ENCODE measurements around the gene MRPS12.
A peak's percentile ranks its signal among the peaks of the same experiment; 100 is the strongest.
"Not testable (repeated sequence)": the region's sequence is repeated elsewhere in the genome, so short reads cannot be mapped to it uniquely, and the experiment has no call there.

MRPS12 gene

DNA sequence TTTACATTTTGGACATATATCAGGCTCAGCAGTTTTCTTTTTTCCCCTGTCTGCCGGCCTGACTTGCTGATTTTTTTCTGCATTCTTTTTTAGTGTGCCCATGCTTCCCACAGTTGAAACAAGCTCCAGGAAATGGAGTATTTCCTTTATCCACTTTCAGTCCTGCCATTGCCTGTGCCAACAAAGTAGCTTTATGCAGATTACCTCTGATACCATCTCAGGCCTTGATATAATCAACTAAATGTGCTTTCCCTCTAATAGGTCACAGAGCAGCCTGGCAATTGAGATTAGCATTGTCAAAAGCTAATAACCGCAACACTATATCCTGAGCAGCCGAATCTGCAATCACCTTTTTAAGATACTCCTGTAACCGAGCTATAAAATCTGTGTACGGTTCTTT, 9.2 kb downstream of the MRPS12 start:
- no peak for DNase-seq (ENCODE audit: low read depth)

GRCh38 chr19:38941466-38941865, 10.7 kb downstream of the MRPS12 start:
- not testable (repeated sequence) for DNase-seq (ENCODE audit: low read depth)

DNA sequence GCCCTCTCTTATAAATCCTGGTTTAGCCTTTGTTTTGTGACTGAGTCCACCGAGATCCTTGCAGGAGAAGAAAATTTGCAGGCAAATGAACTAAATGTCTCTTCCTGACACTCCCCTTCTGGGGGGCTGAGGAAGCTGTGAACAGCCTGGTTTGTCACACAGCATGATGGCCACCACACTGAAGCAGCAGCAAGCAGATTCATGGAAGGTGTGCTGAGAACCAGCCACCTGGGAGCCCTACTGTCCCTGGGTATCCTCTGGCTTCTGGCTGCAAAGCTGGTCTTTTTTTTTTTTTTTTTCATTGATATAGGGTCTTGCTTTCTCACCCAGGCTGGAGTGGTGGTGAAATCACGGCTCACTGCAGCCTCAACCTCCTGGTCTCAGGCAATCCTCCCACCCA, 11.2 kb downstream of the MRPS12 start:
- no peak for DNase-seq (ENCODE audit: low read depth)

GRCh38 chr19:38942471-38943181, 11.9 kb downstream of the MRPS12 start:
- no peak for DNase-seq (ENCODE audit: low read depth)

- DNase-seq (ENCODE audit: low read depth): no peak
Measured at GRCh38 chr19:38944981-38945506, 14.3 kb downstream of the MRPS12 start.

- no peak for DNase-seq (ENCODE audit: low read depth)
Measured at GRCh38 chr19:38945562-38946228, 15.0 kb downstream of the MRPS12 start.

GRCh38 chr19:38946229-38947010, 15.7 kb downstream of the MRPS12 start:
- no peak for DNase-seq (ENCODE audit: low read depth)

DNA sequence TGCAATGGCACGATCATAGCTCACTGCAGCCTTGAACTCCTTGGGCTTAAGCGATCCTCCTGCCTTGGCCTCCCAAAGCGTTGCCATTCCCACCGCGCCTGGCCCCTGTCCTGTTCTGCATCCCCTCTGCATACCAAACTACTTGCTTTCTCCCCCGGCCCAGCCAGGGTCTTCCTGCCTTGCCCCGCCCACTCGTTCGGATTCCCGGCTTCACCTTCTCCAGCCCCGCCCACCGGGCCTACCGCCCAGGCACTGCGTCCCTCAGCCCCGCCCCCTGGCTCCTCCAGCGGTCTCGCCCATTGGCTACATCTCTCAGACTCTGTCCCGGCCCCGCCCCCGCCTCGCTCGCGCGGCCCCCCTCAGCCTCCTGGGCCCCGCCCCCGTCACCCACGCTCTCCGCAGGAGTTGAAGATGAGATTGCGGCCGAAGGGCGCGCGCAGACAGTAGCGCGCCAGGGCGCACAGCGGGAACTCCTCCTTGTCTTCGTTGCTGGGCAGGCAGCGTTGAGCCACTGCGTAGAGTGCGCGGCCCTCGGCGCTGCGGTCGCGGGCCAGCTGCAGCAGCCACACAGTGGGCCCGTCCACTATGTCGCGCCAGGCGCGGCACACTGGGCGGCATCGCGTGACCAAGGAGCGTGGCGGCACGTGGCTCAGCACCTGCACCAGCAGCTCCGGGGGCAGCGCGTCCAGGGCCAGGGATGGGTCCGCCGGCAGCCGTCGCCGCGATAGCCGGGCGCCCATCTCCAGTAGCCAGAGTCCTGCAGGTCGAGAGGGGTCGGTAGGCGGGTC, 19.0 kb downstream of the MRPS12 start:
- peak; percentile 72 for DNase-seq (ENCODE audit: low read depth)

- DNase-seq (ENCODE audit: low read depth): no peak
Measured at GRCh38 chr19:38951187-38951586, 20.4 kb downstream of the MRPS12 start.

DNA sequence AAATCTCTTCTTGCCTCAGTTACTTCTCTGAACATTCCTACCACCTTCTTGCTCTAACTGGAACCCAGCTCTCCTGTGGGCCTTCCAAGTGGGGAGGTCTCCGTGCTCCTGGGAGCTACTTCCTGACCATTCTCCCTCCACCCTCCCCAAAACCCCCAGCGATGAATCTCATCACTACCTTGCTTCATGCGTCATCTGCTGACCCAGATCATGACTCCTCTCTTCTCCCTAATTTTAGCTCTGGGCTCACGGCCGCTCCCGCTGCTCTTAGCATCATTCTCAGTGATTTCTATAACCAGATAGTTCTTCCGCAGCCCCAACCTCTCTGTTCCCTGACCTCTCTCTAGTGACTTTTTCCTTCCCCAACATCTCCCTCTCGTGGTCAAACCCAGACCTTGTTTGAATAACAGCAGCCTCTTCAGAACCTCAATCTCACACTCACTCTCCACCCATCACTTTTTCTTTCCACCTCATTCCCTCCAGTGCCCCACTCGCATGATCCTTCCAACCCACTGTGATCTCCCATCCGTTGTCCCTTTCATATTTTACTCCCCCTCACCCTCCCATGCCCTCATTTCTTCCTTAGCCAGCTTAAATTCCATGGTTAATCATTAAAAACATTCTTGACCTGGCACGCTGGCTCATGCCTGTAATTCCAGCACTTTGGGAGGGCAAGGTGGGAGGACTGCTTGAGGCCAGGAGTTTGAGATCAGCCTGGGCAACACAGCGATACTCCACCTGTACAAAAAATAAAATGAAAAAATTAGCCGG, 21.8 kb downstream of the MRPS12 start:
- no peak for DNase-seq (ENCODE audit: low read depth)

- no peak for DNase-seq (ENCODE audit: low read depth)
Measured at GRCh38 chr19:38953677-38954076, 22.9 kb downstream of the MRPS12 start.

GRCh38 chr19:38956264-38956663, 25.5 kb downstream of the MRPS12 start:
- no peak for DNase-seq (ENCODE audit: low read depth)

- no peak for DNase-seq (ENCODE audit: low read depth)
Measured at GRCh38 chr19:38958301-38958700, 27.6 kb downstream of the MRPS12 start.

DNA sequence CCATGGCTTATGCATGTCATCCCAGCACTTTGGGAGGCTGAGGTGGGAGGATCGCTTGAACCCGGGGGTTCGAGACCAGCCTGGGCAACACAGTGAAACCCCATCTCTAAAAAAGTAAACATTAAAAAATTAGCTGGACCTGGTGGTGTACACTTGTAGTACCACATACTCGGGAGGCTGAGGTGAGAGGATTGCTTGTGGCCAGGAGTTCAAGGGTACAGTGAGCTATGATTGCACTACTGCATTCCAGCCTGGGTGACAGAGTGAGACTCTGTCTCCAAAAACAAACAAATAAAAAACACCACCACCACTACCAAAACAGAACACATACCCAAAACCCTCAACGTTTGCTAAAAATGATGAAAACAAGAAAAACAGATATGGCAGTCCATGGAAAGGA, 28.9 kb downstream of the MRPS12 start:
- no peak for DNase-seq (ENCODE audit: low read depth)

DNA sequence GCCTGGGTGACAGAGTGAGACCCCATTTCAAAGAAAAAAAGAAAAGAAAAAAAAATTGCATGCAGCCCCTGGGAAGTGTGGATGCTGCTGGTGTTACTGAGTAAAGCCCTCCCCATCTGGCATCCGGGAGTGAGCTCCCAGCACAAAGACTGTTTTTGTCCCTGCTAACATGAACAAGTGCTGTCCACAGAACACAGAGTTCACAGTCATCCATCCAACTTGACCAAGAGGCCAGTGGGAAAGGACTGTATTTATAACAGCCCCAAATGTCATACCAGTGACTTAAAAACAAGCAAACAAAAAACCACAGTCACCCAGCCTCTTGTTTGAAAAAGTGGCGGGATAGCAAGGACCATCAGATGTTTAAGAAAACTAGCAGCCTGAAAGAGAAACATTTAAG, 34.0 kb downstream of the MRPS12 start:
- no peak for DNase-seq (ENCODE audit: low read depth)

DNA sequence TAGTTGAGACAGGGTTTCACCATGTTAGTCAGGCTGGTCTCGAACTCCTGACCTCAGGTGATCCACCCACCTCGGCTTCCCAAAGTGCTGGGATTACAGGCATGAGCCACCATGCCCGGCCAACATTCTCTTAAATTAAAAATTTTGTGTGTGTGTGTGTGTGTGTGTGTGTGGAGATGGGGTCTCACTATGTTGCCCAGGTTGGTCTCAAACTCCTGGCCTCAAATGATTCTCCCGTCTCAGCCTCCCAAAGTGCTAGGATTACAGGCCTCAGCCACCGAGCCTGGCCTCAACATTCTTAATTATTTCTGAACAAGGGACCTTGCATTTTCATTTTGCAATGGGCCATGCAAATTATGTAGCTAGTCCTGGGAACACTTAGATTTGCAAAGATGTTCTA, 35.4 kb downstream of the MRPS12 start:
- not testable (repeated sequence) for DNase-seq (ENCODE audit: low read depth)

GRCh38 chr19:38970664-38971532, 40.2 kb downstream of the MRPS12 start:
- no peak for DNase-seq (ENCODE audit: low read depth)

DNA sequence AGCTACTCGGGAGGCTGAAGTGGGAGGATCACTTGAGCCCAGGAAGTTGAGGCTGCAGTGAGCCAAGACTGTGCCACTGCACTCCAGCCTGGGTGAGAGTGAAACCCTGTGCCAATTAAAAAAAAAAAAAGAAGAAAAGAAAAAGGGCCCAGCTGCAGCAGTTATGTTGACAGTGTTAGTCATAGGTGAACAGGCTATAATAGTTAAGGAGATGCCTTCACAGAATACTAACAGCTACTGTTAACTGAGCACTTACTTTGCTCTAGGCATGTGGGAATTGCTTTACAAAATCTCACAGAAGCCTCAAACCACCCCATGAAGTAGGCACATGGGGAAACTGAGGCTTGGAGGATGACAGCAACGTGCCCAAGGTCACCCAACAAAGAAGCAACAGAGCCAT, 40.9 kb downstream of the MRPS12 start:
- no peak for DNase-seq (ENCODE audit: low read depth)

DNA sequence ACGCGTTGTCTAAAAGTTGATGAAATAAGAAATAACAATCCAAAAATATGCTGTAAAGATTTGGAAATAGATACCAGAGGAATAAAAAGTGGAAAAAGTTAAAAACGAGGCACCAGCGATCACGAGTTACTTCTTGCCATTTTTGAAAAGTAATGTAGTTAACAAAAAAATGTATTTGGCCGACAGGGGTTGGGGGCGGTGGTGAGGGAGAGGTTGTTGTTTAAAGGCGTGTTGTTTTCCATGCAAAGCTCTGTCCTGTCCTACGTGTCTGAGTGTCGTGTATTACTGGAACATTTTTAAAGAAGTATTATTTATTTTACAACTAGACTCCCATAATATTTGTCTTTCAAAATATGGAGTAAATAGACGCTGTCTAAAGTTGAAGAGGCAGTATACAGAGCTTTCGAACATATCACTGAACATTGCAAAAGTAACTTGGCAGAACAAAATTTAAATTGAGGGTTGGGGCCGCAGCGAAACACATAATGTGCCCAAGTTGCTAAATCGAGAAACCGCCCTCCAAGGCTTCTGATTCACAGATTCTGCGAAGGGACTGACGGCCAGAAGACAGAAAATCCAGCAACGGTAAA, 44.0 kb downstream of the MRPS12 start:
- DNase-seq (ENCODE audit: low read depth): no peak

All from stimulated activated CD8-positive, alpha-beta memory T cell treated with anti-CD3 and anti-CD28 coated beads, Interleukin-12 subunit alpha, Interleukin-12 subunit beta, amount 100 ng/mL, for 4 hours (primary cell).